ENCODE measurements around the gene S100A4.

The S100A4 gene

GRCh38 chr1:153550827-153551500 lies 5.4 kb upstream of the S100A4 start:
- no peak for DNase-seq (ENCODE audit: low read depth, low spot score)
- TF ChIP-seq CTCF (IDR thresholded peaks at IDR 0.05; ENCODE audit: insufficient read depth, low read length, missing control alignments): no peak
- H3K4me3 ChIP-seq (ENCODE audit: low read depth, low read length): no peak overlapping the region
- ChIA-PET POLR2A (interaction anchor here (1.3 to 2.7 kb wide), 3 partner anchors 15 to 18 kb away, joined by 3 to 9 read pairs (median 7); partner anchors contain the start of gene S100A6), CTCF (interaction anchor here (1.6 to 9.1 kb wide), 7 partner anchors 10 to 40 kb away, joined by 4 to 92 read pairs (median 17); partner anchors contain the start of genes S100A2 and S100A5)

GRCh38 chr1:153550398-153550758 lies 4.8 kb upstream of the S100A4 start:
- TF ChIP-seq CTCF (IDR thresholded peaks at IDR 0.05; ENCODE audit: insufficient read depth, low read length, missing control alignments): no peak
- no peak for DNase-seq (ENCODE audit: low read depth, low spot score)
- POLR2A ChIA-PET: interaction anchor here (2.2 to 2.7 kb wide), 2 partner anchors 16 to 17 kb away, joined by 7 to 9 read pairs; no protein-coding TSS in a partner anchor
- CTCF ChIA-PET: interaction anchor here (1.6 to 9.1 kb wide), 4 partner anchors 13 to 40 kb away, joined by 17 to 92 read pairs (median 46); partner anchors contain the start of gene S100A2
- H3K4me3 ChIP-seq (ENCODE audit: low read depth, low read length): no peak overlapping the region

DNA sequence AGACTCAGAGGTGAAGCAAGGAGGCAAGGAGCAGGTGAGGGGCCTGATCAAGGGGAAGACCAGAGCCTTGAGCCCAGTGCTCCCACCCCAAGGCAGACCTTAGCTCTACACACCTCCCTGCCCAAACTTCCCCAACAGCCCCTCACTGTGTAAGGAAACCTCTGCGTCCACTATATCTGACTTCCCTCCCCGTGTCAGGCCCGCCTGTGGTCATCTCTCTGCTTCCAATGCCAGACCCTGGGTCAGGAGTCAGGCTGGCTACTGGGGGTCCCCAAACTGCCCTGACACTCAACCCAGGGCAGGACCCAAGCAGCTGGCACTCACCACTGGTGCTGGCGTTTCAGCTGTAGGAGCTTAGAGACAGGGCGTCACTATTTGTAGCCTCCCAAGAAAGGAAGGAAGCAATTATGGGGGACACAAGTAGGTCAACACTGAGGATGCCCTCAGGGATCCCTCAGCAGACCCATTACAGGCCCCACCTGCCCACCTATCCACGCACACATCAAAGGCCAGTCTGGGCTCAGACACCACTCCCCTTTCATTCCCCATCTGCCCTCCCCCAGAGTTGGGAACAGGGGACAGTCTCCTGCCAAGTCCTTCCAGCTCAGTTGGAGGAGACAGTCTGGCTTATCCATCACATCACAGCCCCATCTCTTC lies 4.3 kb upstream of the S100A4 start:
- ChIA-PET CTCF (interaction anchor here (1.6 to 9.1 kb wide), 4 partner anchors 14 to 39 kb away, joined by 17 to 92 read pairs (median 46); partner anchors contain the start of gene S100A2), POLR2A (interaction anchor here (2.2 to 2.7 kb wide), 2 partner anchors 16 kb away, joined by 7 to 9 read pairs; no protein-coding TSS in a partner anchor)
- DNase-seq (ENCODE audit: low read depth, low spot score): no peak
- TF ChIP-seq CTCF (IDR thresholded peaks at IDR 0.05; ENCODE audit: insufficient read depth, low read length, missing control alignments): no peak
- no peak overlapping the region for H3K4me3 ChIP-seq (ENCODE audit: low read depth, low read length)

DNA sequence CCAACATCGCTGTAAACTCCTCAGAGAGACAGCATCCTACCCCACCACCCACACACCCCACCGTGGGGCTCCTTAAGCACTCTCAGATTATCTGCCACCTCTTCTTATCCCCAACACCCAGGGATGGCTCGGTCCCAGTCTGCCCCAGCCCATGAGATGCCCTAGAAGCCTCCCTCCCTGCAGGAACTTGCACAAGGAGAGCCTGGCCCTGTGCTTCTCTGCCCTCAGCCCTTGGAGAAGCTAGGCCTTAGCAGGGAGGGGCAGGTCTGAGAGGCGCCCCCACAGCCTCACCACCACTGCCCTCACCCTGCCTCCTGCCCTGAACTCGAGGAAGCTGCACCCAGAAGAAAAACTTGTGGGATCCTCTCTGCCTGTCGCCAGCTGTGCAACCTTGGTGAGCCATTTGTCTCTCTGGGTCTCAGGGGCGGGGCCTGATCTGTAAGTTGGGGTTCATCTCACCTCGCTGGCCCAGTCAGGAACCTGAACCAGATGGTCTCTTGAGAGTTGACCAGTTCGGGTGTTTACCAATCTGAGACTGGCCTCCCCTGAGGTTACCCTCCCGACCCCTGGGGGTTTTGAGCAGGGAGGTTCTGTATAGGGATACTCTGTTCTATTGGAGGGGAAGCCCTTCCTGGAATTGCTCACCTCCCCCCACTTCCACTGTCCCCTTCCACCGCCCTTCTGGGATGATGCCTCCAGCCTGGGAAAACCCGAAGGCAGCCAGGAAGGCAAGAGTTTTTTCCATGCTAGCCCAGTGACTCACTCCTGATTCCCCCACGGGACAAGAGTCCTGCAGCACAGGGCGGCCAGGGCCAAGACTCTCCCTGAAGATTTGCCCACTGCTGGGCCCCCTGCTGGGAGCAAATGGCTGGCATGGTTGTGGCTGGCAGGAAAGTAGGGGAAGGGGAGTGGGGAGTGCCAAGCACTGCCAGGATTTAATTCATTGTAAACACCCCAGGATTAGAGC lies 3.4 kb upstream of the S100A4 start, which contains the start of gene S100A3:
Gene S100A3, minus strand, starts transcription at position 537 of the 967 bp plus-strand sequence. CDS start 773 bp downstream, outside the sequence.
- CTCF ChIA-PET: interaction anchor here (1.6 to 9.1 kb wide), 5 partner anchors 15 to 38 kb away, joined by 17 to 92 read pairs (median 74); partner anchors contain the start of genes S100A2 and S100A6
- no peak within 1 kb of the TSS; the same call in 1 of the 2 replicates for H3K4me3 ChIP-seq (ENCODE audit: low read depth, low read length)
- peak; percentile 39 for TF ChIP-seq CTCF (IDR thresholded peaks at IDR 0.05; ENCODE audit: insufficient read depth, low read length, missing control alignments)
- POLR2A ChIA-PET: interaction anchor here (1.6 to 2.7 kb wide), 2 partner anchors 15 to 17 kb away, joined by 4 to 9 read pairs; no protein-coding TSS in a partner anchor
- no peak for DNase-seq (ENCODE audit: low read depth, low spot score)

DNA sequence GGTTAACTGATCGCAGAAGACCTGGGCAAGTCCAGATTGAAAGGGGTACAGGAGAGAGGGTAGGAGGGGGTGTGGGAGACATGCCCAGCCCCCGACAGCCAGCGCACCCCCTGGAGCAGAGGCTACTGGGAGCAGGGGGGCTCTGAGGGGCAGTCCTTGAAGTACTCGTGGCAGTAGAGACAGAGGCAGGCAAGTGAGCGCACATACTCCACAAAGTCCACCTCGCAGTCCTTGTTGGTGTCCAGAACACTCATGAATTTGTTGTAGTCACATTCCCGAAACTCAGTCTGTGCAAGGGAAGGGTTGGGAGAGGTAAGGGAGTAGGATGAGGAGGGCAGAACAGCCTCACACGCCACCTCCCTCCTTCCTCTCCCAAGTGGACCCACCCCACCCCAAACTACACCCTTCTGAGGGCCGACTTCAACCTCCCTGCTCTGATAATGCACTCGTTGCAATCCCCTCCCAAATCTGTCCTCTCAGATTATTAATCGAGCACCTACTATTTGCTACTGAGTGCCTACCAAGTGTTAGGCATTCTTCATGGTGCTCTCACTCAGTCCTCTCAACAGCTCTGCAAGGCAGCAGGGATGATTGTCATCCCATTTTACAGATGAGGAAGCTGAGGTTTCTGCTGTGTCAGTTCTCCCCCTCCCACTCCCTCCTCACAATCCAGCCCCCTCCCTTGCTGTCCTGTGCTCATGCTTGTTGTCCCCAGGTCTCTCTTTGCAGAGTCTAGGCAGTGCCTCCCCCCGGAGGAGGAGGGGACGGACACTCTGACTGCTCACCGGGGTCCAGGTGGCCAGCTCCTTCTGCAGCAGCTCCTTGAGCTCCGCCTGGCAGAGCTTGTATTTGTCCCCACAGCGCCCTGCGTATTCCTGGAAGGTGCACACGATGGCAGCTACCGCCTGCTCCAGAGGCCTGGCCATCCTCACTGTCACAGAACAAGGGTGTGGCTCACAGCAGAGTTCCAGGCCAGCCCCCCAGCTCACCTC lies 2.2 kb upstream of the S100A4 start:
- POLR2A ChIA-PET: interaction anchor here (0.6 to 5.0 kb wide), 3 partner anchors 14 to 1511 kb away, joined by 3 to 128 read pairs (median 4); partner anchors contain the start of genes S100A11 and S100A6
- no peak for DNase-seq (ENCODE audit: low read depth, low spot score)

More for the DNA sequence above, 2.2 kb upstream of the S100A4 start:
- H3K4me3 ChIP-seq (ENCODE audit: low read depth, low read length): no peak overlapping the region
- no peak for TF ChIP-seq CTCF (IDR thresholded peaks at IDR 0.05; ENCODE audit: insufficient read depth, low read length, missing control alignments)
- CTCF ChIA-PET: interaction anchor here (1.7 to 9.1 kb wide), 4 partner anchors 14 to 23 kb away, joined by 4 to 92 read pairs (median 77); partner anchors contain the start of genes S100A2 and S100A6

All from AG04449 (cell line).